HG03442 (cell line): Measurements from ENCODE around the gene KCNN3.
A peak's percentile ranks its signal among the peaks of the same experiment; 100 is the strongest.

Experiments
- ATAC-seq: cut with Tn5 transposase; IDR thresholded peaks from one replicate; pipeline ENCODE4 v1.9.1; 2021; ENCODE audit warnings: mild to moderate bottlenecking, moderate library complexity; ENCODE audit not compliant: unreplicated experiment

KCNN3 gene

GRCh38 chr1:154752273-154753030 is 117.6 kb downstream of the KCNN3 start:
- ATAC-seq: no peak

- ATAC-seq: no peak
Measured at GRCh38 chr1:154751690-154752089, 118.4 kb downstream of the KCNN3 start.

DNA sequence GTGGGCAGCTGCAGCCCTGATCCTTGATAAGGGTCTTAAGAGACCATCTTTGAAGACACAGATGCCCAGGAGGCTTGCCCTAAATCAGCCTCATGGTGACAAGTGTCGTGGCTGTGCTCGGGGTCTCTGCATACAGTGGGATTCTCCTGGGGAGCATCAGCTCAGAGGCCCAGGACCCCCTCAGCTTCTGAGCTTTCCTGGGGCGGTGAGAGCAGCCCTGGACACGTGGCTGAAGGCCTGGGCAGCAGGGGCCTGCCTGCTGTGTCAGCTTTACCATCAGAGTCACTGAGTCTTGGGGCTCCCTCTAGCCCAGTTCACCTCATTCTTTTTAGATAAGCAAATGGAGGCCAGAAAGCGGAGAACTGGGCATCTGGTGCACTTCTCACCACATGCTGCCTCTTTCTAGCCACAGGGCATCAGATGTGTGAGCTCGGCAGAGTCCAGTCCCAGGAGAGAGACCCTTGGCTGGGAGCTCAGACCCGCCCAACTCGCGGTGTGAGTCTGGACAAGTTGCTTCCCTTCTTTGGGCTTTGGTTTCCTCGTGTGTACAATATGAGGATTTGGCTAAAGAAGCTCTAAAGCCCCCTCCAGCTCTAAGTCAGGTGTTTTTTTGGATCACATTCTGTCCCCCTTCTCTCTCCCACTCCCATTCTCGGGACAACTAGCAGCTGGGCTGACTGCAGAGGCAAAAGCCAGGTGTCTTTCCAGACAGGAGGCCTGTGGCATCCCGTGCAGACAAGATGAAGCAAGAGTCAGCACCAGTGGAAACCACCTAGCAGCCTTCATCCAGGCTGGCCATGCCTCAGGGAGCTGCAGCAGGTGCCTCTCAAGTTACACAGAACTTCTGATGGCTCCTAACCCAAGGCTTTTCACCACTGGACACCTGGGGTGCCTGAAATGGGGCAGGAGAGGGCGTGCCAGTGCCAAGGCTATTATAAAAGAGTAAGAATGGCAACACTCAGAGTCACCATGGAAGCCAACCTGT is 119.1 kb downstream of the KCNN3 start:
- no peak for ATAC-seq

DNA sequence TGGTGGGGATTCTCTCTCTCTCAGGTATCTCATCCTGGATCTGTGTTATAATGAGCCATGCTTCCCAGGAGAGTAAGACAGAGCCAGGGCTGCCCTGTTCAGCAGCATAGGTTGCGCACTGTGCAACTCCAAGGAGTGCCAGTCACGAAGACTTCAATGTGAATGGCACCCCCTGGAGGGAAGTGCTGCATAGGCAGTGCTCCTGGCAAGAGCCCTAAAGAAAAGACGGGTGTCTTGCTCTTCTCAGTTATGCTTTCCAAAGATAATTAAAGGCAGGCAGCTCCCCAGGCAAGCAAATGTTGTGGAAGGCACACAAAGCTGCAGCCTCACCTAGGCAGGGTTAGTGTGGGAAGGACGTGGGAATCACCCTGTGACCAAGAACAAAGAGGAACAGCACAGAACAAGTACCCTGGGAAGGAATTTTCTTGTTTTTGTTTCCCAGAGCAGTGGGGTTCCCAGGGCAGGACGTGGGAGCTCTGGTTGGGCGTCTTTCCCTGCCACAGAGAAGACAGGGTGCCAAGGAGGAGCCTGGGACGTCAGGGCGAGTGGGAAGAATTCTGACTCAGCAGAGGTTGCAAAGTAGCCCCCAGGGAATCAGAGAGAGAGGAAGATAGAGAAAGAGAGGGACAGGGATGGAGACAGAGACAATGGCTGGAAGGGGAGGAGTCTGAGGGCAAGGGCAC is 120.9 kb downstream of the KCNN3 start:
- ATAC-seq: no peak

- ATAC-seq: no peak
Measured at GRCh38 chr1:154748405-154748775, 121.7 kb downstream of the KCNN3 start.

- peak; percentile 65 for ATAC-seq
Measured at GRCh38 chr1:154747740-154748404, 122.2 kb downstream of the KCNN3 start.

GRCh38 chr1:154747380-154747739 is 122.7 kb downstream of the KCNN3 start:
- ATAC-seq: no peak

DNA sequence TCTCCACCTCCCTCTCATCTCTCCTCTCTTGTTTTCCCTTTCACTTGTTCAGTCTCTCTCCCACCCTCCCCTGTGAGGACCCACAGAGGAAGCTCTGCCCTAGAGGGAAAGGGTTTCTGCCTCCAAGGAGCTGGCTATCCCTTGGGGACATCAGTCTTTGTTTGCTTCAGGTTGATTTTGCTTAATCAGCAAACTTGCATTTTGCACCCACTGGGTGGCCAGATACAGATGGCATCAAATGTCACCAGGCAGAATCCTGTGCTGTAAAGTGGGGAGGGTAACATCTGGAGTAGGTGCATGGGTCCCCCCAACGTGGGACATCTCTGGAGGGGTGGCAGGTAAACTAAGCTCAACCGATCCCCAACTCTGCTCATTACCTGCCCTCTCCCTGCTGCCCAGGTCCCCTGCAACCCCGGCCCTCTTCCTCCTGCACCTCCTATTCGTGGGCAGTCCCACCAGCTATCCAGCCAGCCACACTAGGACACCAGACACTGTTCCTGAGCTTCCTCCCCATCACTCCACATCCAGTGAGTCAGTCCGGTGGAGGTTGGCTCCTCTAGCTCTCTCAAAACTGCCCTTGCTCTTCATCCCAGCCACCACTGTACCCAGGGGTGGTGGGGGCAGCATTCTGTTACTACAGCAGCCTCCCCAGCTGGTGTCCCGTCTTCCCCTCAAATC is 123.3 kb downstream of the KCNN3 start:
- no peak for ATAC-seq

- no peak for ATAC-seq
Measured at GRCh38 chr1:154745750-154746425, 124.2 kb downstream of the KCNN3 start.

GRCh38 chr1:154745286-154745731 is 124.8 kb downstream of the KCNN3 start:
- ATAC-seq: no peak

DNA sequence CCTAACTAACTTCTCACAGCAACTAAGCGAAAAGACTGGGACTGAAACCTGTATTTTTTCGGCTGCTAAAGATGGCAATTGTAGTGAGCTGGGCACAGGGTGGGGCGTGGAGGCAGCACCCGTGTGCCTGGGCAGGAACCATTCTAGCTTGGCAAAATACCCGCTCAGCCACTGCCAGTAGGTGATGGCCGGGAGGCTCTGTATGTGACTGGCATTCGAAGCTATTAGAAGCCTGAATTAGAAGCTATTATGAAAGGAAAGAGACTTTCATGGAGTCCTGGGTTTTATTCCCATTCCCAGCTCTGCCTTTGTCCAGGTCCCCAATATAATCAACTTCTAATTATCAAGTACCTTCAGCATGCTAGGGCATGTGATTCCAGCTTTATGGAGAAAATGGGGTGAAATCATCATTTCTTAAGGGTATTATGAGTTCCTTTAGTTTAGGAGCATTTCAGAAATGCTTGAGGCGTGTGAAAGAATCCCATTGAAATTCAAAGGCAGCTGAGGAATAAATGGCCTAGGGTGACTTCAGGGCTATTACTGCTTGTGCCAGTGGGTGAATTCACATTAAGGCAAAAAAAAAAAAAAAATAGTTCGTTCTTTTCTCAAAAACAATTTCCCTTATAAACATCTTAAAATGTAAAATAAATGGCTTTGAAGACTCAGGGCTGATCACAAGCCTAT is 125.6 kb downstream of the KCNN3 start:
- ATAC-seq: no peak

- no peak for ATAC-seq
Measured at GRCh38 chr1:154743526-154744036, 126.5 kb downstream of the KCNN3 start.

GRCh38 chr1:154742606-154743005 is 127.5 kb downstream of the KCNN3 start:
- ATAC-seq: no peak

GRCh38 chr1:154741741-154742495 is 128.2 kb downstream of the KCNN3 start:
- ATAC-seq: no peak

GRCh38 chr1:154741327-154741726 is 128.8 kb downstream of the KCNN3 start:
- ATAC-seq: no peak

DNA sequence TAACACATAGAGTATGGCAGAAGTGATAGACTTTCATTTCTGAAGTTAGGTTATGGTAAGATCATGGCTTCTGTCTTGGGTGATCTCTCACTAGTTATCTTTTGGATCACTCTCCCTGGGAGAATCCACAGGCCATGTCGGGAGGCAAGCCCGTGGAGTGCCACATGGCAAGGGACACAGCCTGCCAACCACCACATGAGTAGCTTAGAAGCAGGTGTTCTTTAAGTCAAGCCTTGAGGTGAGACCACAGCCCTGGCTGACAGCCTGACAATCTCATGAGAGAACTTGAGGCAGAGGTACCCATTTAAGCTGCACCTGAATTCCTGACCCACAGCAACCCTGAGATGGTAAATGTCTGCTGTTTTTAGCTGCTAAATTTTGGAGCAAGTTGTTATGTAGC is 130.4 kb downstream of the KCNN3 start:
- no peak for ATAC-seq

DNA sequence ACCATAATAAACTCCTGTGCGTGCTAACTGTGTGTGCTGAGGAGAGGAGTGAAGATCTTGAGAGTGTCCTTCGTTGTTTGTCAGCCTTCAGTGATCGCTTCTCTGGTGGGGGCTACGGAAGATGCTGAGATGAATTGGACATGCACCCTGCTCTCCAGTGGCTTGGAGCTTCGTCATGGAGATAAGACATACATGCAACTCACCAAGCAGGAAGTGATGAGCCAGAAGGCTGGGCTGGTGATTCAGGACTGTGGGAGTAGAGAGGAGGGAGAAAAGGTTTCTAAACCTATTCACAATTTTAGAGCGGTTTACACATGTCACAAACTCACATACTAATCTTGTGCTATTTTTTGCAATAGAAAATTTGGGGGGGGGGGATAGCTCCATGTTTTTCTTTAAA is 133.2 kb downstream of the KCNN3 start:
- ATAC-seq: no peak

GRCh38 chr1:154735804-154736168 is 134.3 kb downstream of the KCNN3 start:
- ATAC-seq: no peak
